Epithelial cell of esophagus (primary cell): ENCODE data around the gene C1orf167.

Experiments
- DNase-seq: peaks from one replicate; pipeline ENCODE4 v3.0.0; 2010; ENCODE audit warnings: low read depth
- H3K4me3 ChIP-seq: 2 replicates; pipeline ENCODE4 v1.5.1; 2011; ENCODE audit warnings: mild to moderate bottlenecking, low read length, control low read depth
- TF ChIP-seq, protein P1 (sequence below): IDR thresholded peaks from 2 replicates; pipeline ENCODE4 v1.5.1; 2011; ENCODE audit warnings: low read depth, mild to moderate bottlenecking, low read length, control low read depth, inconsistent platforms; ENCODE audit not compliant: insufficient read depth; ENCODE audit errors: missing control alignments

C1orf167 gene

DNA sequence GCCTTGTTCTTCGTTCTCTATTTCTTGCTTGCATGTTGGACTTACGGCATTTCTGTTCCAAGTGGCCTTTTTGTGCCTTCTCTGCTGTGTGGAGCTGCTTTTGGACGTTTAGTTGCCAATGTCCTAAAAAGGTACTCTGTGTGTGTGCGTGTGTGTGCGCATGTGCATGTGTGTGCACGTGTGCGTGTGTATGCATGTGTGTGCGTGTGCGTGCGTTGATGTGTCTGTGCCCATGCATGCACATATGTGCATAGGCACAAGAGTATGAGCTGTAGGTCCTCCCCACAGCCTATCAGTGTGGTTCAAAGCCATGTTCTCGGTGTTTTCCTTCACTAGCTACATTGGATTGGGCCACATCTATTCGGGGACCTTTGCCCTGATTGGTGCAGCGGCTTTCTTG lies 71.9 kb downstream of the C1orf167 start:
- H3K4me3 ChIP-seq: no peak overlapping the region
- DNase-seq: no peak
- TF ChIP-seq, protein P1, sequence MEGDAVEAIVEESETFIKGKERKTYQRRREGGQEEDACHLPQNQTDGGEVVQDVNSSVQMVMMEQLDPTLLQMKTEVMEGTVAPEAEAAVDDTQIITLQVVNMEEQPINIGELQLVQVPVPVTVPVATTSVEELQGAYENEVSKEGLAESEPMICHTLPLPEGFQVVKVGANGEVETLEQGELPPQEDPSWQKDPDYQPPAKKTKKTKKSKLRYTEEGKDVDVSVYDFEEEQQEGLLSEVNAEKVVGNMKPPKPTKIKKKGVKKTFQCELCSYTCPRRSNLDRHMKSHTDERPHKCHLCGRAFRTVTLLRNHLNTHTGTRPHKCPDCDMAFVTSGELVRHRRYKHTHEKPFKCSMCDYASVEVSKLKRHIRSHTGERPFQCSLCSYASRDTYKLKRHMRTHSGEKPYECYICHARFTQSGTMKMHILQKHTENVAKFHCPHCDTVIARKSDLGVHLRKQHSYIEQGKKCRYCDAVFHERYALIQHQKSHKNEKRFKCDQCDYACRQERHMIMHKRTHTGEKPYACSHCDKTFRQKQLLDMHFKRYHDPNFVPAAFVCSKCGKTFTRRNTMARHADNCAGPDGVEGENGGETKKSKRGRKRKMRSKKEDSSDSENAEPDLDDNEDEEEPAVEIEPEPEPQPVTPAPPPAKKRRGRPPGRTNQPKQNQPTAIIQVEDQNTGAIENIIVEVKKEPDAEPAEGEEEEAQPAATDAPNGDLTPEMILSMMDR: no peak

DNA sequence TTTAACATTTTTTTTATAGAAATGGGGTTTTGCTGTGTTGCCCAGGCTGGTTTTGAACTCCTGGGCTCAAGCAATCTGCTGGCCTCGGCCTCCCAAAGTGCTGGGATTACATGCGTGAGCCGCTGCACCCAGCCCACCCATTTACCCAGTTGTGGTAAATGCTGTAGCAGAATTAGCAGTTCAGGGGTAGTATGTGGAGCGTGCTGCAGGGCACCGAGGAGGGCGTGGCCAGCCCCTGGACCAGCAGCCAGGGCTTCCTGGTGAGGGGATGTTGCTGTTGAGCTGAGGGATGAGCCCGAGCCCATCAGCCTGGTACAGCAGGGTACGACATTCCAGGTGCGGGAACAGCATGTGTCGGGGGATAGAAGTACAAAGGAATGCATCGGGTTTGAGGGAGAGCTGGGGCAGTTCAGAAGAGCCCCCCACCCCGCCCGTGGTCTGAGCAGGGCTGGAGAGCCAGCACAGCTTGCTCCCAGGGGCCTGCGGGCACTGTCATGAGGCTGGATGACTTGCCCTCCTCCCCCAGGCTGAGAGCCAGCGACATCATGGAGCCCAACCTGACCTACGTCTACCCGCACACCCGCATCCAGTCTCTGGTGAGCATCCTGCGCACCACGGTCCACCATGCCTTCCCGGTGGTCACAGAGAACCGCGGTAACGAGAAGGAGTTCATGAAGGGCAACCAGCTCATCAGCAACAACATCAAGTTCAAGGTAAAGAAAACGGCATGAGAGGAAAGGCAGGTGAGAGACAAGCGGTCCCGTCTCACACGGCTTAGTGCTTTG lies 73.6 kb downstream of the C1orf167 start:
- TF ChIP-seq, protein P1: no peak
- DNase-seq: no peak
- H3K4me3 ChIP-seq: no peak overlapping the region

DNA sequence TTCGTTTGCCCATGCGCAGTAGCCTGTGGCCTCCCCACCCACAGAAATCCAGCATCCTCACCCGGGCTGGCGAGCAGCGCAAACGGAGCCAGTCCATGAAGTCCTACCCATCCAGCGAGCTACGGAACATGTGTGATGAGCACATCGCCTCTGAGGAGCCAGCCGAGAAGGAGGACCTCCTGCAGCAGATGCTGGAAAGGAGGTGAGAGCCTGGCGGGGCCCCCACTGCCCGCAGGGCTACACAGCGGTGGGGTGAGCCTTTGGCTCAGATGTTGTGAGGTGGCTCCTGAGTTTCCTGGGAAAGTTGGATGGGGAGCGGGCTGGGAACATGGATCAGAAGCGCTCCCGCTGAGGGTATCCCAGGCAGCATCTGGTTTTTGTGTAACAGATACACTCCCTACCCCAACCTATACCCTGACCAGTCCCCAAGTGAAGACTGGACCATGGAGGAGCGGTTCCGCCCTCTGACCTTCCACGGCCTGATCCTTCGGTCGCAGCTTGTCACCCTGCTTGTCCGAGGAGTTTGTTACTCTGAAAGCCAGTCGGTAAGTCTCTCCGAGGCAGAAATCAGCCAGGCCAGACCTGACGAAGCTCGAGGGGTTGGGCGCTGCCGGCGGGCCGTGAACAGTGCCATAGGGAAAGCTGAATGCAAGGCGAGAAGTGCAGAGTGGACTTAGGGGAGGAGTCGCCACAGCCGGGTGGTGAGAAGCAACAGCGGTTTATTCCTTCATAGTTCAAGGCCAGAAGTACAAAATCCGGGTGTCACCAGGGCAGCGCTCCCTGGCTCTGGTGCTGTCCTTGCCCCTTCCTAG lies 75.2 kb downstream of the C1orf167 start:
- TF ChIP-seq, protein P1: no peak
- no peak for DNase-seq
- H3K4me3 ChIP-seq: no peak overlapping the region

DNA sequence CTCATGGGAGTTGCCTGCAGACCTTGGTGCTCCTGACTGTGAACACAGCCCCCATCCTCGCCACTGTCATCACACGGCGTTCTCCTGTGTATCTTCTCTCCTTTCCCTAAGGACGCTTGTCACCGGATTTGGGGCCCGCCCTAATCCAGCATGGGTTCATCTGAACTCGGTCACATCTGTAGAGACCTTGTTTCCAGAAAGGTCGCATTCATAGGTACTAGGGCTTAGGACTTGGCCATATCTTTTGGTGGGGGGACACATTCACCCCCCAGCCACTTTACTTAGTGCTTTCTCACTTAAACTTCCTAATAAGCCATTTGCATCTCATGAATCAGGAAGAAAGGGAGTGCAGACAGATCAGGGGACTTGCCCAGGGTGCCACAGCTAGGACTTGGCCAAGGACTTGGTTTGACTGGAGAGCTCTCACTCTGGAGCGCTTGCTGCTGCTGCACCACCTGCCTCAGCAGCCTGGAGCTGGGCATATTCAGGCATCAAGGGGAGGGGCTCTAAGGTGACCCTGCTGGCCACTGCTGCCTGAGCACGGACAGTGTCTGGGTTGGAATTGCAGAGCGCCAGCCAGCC lies 75.9 kb downstream of the C1orf167 start:
- TF ChIP-seq, protein P1: no peak
- no peak for DNase-seq
- H3K4me3 ChIP-seq: no peak overlapping the region

DNA sequence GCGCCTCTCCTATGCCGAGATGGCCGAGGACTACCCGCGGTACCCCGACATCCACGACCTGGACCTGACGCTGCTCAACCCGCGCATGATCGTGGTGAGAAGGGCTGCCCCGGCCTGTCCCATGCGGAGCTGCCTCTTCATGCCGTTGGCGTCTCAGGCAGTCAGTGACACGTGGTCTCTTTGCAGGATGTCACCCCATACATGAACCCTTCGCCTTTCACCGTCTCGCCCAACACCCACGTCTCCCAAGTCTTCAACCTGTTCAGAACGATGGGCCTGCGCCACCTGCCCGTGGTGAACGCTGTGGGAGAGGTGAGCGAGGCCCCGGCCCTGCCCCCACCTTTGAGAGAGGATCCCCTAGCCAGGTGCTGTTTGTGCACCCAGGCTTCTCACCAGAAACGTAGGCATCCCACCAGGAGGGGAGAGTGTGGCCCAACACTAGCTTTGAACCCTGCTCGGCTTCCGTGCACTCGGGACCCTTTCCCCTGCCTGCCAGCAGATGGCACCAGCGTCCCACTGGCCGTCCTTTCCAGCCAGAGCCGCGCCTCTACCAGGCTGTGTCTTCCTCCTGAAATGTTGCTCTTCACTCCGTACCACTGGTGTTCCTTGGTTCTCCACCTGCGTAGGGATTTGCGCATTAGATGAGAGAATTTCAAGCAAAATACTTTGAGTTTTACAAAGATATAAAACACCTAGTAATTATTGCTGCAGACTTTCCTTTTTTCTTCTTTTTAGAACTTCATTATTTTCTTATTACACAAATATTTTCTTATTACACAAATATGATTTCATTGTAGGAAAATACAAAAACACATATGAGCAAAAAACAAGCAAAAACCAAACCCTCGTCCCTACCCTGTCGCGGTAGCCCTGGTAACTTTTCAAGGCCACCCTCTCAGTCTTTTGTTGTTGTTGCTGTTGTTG lies 76.6 kb downstream of the C1orf167 start:
- H3K4me3 ChIP-seq: no peak overlapping the region
- peak; percentile 64 for DNase-seq
- TF ChIP-seq, protein P1: peak; percentile 99
